Umbilical cord (tissue), 2 donors: ENCODE measurements around the gene LARGE2. TPM values are rescaled to one million over a fixed set of nuclear protein-coding genes. Genes with fewer than 3 reads are reported as not detected.
"Not testable (repeated sequence)": the region's sequence is repeated elsewhere in the genome, so short reads cannot be mapped to it uniquely, and the experiment has no call there.

Source experiments
- DNase-seq: peaks from one replicate; pipeline ENCODE4 v3.0.0-alpha.2; 2015; ENCODE audit warnings: low spot score
- total RNA-seq: library from RNA; depleted of rRNA; stranded (reverse); fragments of >200 nt; gene quantifications from one replicate; pipeline ENCODE4 v1.2.3, GENCODE V29; 2014; ENCODE audit warnings: low replicate concordance; ENCODE audit not compliant: insufficient read depth

LARGE2 gene
- total RNA-seq, 1 donor from 2014 or later: not detected

GRCh38 chr11:45895553-45896259 lies 26.8 kb upstream of the LARGE2 start:
- DNase-seq: no peak

- no peak for DNase-seq
Measured at GRCh38 chr11:45896422-45896984, 26.0 kb upstream of the LARGE2 start.

- no peak for DNase-seq
Measured at GRCh38 chr11:45897556-45897955, 24.9 kb upstream of the LARGE2 start.

- no peak for DNase-seq
Measured at GRCh38 chr11:45899086-45899447, 23.4 kb upstream of the LARGE2 start.

GRCh38 chr11:45899448-45900174 lies 22.8 kb upstream of the LARGE2 start:
- peak; percentile 90 for DNase-seq

- DNase-seq: not testable (repeated sequence)
Measured at GRCh38 chr11:45900175-45900800, 22.2 kb upstream of the LARGE2 start.

- no peak for DNase-seq
Measured at GRCh38 chr11:45900916-45901617, 21.4 kb upstream of the LARGE2 start.

GRCh38 chr11:45901626-45902025 lies 20.8 kb upstream of the LARGE2 start:
- DNase-seq: no peak

GRCh38 chr11:45902452-45903380 lies 19.7 kb upstream of the LARGE2 start:
- DNase-seq: no peak

- no peak for DNase-seq
Measured at GRCh38 chr11:45904309-45904915, 18.0 kb upstream of the LARGE2 start.

- no peak for DNase-seq
Measured at GRCh38 chr11:45905095-45905494, 17.4 kb upstream of the LARGE2 start.

- DNase-seq: not testable (repeated sequence)
Measured at GRCh38 chr11:45905576-45905975, 16.9 kb upstream of the LARGE2 start.

- DNase-seq: no peak
Measured at GRCh38 chr11:45906096-45906682, 16.3 kb upstream of the LARGE2 start.

- DNase-seq: no peak
Measured at GRCh38 chr11:45906965-45907611, 15.4 kb upstream of the LARGE2 start, which contains the start of gene FREY1. TSS of gene FREY1 (minus strand) at chr11:45907271. CDS start at chr11:45907245, 26 bp downstream.

- DNase-seq: no peak
Measured at GRCh38 chr11:45907911-45908370, 14.5 kb upstream of the LARGE2 start.

GRCh38 chr11:45909594-45910475 lies 12.6 kb upstream of the LARGE2 start:
- no peak for DNase-seq

GRCh38 chr11:45910623-45911022 lies 11.8 kb upstream of the LARGE2 start:
- DNase-seq: no peak

- DNase-seq: no peak
Measured at GRCh38 chr11:45913514-45913913, 8.9 kb upstream of the LARGE2 start.
